Activated naive CD4-positive, alpha-beta T cell treated with anti-CD3 and anti-CD28 coated beads, Interleukin-2, amount 50 U/mL, for 16 hours (primary cell): ENCODE results near the gene LEFTY2.
A peak's percentile ranks its signal among the peaks of the same experiment; 100 is the strongest.

Experiments
- DNase-seq: peaks from one replicate; pipeline ENCODE4 v3.0.0-alpha.2; 2020

LEFTY2 gene

DNA sequence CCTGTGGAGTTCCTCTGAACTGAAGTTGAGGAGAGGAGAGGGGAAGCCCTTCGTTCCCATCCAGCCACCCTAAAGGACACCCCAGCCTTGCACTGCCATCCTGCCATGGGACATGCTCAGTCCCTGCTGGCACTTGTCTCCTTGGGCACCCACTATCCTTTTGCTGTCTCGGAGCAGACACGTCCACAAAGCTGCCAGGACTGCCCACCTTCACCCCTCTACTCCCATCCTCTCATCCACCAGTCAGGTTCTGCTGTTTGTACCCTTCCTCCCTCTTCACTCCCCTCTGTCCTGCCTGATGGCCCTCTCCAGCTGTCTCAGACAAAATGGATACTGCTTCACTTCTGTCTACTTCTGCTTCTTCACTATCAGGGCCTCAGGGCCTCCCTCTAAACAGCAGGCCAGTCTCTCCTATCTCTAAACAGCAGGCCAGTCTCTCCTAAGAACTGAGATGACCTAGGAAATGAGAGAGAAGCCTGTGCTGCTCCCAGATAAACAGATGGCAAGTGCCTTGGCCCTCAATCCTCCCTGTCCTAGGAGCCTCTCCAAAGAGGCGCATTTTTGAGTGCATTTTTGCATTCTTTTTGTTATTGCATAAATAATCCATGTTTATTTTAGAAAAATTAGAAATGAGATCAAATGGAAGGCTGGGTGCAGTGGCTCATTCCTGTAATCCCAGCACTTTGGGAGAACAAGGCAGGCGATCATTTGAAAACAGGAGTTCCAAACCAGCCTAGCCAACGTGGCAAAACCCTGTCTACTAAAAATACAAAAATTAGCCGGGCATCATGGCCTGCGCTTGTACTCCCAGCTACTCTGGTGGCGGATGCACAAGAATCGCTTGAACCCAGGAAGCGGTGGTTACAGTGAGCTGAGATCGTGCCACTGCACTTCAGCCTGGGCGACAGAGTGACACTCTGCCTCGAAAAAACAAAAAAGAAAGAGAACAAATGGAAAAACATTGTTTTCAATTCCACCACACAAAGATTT is 12.5 kb downstream of the LEFTY2 start:
- DNase-seq: no peak

DNA sequence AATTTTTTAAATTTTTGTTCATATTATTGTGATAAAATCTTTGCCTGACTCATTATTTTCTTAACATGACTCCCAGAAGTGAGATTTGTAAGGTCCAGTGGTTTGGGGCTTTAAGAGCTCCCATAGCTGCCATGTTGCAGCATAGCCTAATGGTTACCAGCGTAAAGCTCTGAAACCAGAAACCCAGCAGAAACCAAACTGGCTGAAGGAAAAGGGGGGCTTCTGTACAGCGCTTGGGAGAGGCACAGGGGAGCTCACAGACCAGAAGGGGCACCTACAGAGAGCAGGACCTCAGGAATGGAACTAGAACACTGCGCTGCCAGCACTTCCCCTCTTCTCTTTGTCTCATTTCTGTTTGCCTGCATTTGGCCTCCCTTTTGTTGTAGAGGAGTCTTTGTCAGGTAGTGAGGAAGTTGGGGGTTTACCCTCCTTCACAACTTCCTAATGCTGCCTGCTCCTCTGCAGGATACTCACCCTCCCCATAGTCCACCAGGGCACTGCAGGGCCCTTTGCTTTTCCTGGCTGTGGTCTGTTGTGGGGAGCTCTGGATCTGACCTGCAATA is 14.4 kb downstream of the LEFTY2 start:
- no peak for DNase-seq

DNA sequence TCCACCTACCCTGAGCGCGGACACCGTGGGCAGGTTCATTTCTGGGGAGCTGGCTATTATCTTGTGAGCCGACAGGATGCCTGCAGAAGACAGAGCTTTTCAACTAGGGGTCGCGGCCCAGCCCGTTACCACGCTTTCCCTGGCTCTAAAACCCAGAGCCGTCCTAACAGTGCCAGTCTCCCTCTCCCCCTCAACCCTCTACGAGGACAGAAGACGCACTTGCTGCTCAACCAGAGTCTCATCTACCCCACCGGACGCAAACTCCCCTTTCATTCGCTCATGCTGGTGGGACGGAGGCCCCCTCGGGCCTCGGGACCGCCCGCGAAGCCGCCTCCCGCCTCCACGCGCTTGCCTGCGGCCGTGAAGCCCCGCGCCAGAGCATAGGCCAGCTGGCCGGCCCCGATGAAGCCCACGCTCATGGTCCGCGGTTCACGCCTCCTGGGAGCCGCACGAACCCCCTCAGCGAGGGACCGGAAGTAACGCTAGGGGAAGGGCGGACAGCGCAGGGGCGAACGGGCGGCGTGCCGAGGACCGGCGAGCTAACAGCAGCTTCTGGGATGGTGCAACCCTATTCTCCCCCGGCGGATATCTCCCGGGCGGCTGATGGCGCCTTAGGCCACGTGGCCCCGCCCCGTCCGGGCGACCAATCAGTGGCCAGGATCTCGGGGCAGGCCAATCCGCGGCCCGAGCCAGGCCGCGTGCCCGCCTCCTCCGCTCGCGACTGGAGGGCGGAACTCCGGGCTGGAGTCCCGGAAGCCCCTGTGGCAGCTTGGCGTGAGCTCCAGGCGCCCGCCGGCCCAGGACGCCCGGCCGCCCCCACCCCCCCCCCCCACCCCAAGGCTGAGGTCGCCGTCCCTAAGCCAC is 17.1 kb downstream of the LEFTY2 start, which contains the start of gene PYCR2:
Gene PYCR2 (minus strand): TSS at position 559 of the 864 bp plus-strand sequence. CDS start 140 bp downstream, at position 419.
- peak; percentile 95 for DNase-seq

DNA sequence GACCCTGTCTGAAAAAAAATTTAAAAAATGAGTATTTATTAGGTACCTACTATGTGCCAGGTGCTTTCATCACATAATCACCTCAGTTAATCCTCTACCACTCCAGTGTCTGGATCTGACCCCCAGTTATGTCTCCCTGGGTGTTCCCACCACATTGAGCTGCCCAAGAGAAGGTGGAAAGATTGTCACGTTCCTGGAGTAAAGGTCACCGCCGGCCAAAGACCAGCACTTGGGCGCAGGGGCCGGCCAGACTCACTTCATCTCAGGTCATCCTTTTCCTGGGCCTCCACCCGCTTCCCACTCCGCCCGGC is 17.7 kb downstream of the LEFTY2 start:
- no peak for DNase-seq

DNA sequence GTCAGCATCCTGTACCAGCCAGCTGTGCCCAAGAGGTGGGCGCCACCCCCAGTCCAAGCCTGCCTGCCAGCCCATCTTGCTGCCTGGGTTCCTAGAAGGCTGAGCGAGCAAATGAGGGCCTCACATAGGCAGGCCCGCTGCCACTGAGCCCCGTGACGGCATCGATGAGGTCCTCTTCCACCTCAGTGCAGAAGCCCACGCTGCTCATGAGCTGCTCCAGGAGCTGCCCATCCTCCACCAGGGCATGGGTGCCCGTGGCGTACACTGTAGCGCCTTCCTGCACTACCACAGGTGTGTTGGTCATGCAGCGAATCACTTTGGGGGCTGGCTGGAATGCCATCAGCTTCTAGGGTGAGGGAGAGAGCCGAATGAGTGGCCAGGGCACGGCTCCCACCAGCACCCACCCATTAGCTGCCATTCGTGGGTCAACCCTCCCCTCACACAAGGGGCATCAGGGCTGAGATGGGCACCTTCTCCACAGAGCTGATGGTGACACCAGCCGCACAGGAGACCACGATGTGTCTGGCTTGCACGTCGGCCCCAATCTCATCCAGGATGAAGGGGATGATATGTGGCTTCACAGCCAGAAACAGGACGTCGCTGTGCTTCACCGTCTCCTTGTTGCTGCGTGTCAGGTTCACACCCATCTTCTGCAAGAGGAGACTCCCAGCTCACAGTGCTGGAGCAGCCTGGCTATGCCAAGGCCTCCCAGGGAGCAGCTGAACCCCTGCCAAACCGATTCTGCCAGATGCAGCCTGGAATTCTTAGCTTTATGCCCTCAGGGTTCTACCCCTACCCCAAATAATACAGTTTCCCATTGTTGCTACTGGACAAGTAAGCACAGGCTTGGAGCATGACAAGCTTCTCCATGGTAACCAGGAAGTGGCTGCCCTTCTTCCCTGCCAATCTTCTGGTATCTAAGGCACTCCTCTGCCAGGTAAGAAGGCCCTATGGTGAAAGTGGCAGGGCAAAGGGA is 19.0 kb downstream of the LEFTY2 start:
- DNase-seq: no peak

DNA sequence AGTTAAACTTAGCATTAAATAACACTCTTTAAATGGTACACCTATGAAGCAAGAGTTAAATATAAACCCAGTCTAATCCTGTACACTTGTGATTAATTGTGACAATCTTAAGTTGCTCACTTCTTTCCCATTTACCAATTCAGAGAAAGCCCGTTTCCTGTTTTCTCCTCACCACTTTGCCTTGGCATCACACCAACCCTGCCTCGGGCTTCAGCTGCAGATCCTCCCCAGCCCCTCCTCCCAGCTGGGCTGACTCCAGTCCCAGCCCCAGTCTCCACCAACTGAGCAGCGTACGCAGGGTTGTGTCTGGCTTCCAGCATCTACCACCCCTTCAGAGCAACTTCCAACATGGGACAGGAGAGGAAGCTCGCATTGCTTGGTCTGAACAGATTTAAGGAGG is 21.1 kb downstream of the LEFTY2 start:
- no peak for DNase-seq

DNA sequence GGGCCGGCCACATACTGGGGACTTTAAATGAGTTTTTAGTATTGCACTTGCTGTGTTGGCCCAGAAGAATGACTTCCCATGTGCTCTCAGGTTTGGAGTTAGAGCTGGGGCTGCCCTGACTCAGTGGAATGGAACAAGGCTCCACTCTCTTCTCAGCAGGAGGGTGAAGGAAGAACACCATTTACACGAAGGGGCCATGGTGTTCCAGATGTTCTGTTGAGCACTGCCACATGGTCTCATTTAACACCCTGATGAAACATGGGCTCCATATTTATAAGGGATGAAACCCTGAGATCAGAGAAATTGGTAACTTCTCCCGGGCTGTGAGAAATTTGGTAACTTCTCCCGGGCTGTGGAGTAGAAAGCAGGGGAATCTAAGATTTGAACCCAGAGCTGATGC is 22.7 kb downstream of the LEFTY2 start:
- no peak for DNase-seq

DNA sequence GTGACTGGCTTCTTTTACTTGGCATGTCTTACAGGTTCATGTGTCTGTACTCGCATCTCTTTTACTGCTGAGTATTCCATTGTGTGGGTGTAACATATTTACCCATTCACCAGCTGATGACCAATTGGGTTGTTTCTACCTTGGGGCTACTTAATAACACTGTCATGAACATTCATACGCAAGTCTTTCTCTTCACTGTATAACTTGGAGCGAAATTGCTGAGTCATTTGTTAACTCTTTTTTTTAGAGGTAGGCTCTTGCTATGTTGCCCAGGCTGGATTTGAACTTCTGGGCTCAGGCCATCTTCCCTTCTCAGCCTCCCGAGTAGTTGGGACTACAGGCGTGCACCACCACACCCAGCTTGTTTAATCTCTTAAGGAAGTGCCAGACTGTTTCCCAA is 23.5 kb downstream of the LEFTY2 start:
- DNase-seq: no peak

DNA sequence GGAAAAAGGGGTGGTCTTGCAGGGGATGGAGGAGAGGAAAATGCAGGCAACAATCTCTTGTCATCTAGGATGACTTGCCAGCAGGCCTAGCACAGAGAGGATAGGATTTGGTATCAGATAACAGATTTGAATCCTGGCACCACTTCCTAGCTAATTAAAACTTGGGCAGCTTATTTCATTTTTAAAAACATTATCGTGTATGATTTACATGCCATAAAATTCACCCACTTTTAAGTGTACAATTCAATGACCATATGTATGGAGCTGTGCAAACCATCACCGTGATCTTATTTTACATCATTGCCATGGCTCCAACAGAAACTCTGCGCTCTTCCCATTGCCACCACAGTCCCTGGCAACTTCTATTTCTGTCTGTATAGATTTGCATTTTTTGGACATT is 23.9 kb downstream of the LEFTY2 start:
- DNase-seq: no peak

DNA sequence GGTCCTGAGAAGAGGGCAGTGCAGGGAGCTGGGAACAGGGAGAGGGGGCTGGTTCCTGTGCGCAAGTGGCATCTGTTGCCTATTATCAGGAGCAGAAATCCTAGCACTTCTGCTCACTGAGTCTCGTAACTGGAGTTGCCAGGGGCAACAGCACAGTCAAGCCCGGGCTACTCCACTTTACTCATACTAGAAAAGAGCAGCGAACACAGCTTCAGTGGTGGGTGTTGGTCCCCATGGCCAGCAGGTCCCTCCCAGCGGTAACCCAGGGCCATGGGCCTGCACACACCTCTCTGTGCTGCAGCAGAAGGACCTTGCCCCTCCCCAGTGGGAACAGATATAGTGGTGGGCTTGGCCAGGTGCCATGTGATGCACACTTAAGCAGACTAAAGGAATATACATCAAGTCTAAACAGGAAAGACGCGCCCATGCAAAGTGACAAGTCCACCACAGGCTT is 25.5 kb downstream of the LEFTY2 start:
- no peak for DNase-seq

DNA sequence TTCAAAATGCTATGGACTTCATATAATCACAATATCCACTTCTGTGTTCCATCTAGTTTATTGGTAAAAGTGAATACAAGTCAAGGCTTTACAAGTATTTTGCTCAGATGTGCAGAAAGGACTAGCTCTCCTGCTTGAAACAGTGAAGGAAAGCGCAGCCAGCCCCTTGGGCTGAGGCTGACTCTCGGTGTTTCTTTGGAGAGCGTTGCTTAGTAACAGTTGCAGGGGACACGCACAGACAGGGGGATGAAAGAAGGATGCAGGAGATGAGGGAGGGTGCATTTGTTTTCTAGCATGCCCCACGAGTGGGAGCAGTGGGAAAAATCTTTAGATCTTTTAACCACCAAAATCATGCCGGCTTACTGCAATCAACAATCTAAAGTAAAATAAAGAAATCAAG is 26.1 kb downstream of the LEFTY2 start:
- DNase-seq: no peak

DNA sequence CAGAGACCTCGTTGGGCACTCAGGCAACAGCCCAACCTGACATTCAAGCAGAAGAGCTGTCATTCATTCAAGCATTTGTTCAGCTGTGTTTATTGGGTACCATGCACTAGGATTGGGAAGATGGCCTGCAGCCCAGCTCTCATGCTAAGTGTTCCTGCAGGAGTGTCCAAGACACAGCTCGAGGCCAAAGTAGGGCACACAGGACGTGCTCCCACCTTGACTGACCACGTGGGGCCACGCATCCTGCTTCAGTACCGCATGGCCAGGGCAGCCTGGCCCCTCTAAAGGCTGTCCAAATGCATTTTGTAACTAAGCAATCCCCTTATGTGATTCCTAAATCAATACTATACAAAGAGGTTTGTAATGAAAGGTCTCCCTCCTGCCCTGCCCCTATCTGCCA is 26.6 kb downstream of the LEFTY2 start:
- DNase-seq: no peak

DNA sequence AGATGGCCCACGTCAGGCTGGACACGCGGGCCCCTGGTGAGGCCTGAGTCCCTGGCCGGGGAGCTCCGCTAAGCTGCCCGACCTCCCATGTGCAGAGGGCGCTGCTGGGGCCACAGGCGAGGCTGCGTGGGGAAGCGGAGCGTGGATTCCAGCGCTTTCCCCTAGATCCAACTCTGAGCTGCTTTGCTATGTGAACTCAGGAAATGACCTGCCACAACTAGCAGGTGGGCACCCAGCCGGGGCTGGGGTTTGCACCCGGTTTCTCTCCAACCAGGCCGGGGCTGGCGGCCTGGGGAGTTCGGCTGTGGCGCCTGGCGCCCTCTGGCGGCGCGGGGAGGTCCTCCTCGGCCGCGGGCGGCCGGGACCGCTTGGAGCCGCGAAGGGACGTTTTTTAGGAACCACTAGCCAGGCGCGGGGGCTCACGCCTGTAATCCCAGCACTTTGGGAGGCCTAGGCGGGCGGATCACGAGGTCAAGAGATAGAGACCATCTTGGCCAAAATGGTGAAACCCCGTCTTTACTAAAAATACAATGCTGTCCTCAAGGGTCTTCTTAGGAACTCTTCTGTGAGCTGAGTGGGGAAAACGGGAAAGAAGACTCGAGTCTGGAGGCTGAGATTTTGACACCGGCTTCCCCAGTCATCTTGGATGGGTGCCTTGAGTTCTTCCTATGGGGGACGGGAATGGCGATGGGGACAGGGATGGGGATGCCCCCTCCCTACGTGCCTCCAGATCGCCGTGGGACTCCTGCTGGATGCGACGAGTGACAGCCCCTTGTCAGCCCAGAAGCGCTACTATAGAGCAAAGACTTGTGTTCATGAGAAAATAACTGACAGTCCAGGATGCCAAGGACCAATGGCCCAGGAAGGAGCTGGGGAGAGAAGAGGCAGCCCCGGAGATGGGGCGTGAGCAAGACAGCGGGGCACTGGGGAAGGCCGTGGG is 29.6 kb downstream of the LEFTY2 start:
- DNase-seq: peak; percentile 76

DNA sequence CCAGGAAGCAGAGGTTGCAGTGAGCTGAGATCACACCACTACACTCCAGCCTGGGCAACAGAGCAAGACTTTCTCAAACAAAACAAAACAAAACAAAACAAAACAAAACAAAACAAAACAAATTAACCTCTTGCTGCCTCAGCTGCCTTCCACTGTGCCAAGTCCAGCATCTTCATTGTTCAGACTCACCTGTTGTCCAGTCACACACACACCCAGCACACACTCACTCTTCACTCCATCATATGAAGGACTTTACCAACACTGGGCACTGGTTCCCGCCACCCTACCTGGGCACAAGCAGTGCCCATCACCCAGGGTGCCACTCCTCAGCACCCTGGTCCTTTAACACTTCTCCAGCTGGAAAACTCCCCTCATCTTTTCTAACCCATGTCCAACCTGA is 31.5 kb downstream of the LEFTY2 start:
- DNase-seq: no peak

DNA sequence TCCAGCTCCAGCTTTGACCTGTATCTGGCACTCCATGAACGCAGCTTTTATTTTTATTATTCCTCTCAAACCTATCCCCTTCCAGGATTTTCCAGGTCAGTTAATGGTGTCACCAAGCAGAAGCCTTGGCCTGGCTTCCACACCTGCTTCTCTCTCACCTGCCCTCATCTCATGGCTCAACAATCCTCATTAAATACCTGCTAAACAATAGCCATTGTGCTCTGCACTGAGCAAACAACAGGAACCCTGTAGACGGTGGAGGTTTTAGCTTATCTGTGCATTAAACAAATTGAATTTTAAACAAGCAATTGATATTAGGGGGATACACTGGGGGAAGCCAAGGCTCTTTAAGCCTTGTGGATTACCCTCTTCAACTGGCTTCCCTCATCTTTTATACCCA is 32.2 kb downstream of the LEFTY2 start:
- no peak for DNase-seq

DNA sequence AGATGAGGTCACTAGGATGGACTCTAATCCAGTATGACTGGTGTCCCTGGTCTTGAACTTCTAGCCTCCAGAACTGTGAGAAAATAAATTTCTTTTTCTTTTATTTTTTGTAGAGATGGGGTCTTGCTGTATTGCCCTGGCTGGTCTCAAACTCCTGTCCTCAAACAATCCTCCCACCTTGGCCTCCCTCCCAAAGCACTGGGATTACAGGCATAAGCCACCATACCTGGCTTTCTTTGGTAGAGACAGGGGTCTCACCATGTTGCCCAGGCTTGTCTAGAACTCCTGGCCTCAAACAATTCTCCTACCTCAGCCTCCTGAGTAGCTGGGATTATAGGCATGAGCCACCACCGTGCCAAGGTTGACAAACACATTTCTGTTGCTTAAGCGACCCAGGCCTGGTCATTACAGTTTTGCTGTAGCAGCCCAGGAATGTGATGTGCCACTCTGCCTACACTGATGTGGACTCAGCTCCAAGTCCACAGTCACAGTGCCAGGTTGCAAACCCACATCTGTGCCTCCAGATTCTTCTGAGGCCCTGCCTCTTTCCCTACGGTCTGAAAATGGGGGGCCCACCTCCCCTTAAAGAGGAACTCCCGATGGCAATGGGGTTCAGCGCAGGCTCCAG is 32.9 kb downstream of the LEFTY2 start:
- no peak for DNase-seq

DNA sequence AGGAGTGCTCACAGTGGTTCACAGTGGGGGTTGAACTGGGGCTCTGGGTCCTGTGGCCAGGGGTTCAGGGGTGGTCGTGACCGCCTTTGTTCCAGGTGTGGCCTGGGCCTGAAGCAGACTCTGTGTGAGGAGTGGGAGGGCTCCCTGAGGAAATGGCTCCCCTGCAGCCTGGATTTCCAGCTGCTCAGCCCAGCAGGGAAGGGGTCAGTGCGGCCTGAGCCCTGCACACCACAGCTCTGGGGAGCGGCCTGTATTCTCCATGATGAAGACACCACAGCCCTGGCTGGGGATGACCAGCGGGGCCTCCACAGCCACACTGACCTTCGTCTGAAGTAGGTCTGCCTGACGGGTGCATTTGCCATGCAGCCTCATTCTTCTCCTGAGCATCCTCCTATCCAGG is 33.7 kb downstream of the LEFTY2 start:
- no peak for DNase-seq

DNA sequence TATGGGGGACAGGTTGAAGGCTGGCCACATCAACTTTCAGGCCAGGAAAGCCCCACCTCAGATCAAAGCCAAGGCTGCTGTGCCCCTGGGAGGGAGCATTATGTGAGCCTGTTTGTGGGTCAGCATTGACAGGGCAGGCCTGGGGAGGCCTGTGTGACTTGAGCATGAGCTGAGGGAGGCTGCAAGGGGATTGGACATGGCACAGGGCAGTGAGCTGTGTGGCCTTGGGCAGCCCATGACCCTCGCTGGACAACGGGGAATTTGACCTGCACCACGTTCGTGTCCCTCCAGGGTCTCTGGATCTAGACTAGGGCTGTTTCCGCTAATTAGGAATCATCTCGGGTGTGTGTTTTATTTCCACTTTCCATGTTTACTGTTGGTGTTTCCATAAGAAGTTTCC is 34.6 kb downstream of the LEFTY2 start:
- DNase-seq: no peak

DNA sequence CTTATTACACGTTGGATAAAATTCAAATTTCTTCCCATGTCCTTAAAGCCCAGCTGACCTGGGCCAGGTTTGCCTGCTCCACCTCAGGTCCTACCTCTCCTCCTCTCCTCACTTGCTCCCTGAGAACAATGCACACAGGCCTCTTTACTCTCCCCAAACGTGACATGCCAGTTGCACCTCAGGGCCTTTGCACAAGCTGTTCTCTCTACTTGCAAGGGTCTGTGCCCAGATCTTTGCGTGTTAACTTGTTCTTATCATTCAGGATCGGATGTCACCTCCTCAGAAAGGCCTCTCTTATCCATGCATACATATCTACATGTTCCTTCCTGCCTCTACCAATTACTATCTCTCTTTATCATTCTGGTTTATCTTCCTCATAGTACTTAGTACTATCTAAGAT is 37.4 kb downstream of the LEFTY2 start:
- DNase-seq: no peak
